SK-N-MC (cell line): ENCODE data around the gene KANSL1.

Experiments
- EZH2 ChIP-seq: fragments of 200-600 bp; sonication (generic); IDR thresholded peaks from one replicate; pipeline ENCODE4 v1.6.1; 2017; ENCODE audit warnings: antibody characterized with exemption
- POLR2AphosphoS5 ChIP-seq: IDR thresholded peaks from 2 replicates; pipeline ENCODE4 v1.6.1; 2012; ENCODE audit warnings: mild to moderate bottlenecking, low read depth, low read length, borderline replicate concordance

- TF ChIP-seq EZH2 = no peak
- no peak for TF ChIP-seq POLR2AphosphoS5
These were observed 83.5 kb downstream of the KANSL1 start for GRCh38 chr17:46109603-46110189.
